T-helper 1 cell treated with Interleukin-12 subunit alpha and Interleukin-12 subunit beta and Interleukin-4 antibody, amounts not matched to agents 30 μg/mL and 1 μg/mL, for 36 hours (primary cell): ENCODE data around the gene TGM3.

Source experiments
- H3K27ac Mint-ChIP-seq: one replicate; pipeline ENCODE4 v1.8.0; 2021; ENCODE audit warnings: mild to moderate bottlenecking, mixed read lengths
- H3K27me3 Mint-ChIP-seq: one replicate; pipeline ENCODE4 v1.8.0; 2021; ENCODE audit warnings: low read depth, mixed read lengths
- H3K36me3 Mint-ChIP-seq: one replicate; pipeline ENCODE4 v1.8.0; 2021; ENCODE audit warnings: low read depth, mixed read lengths
- H3K4me1 Mint-ChIP-seq: one replicate; pipeline ENCODE4 v1.8.0; 2021; ENCODE audit warnings: low read depth, mixed read lengths
- H3K4me3 Mint-ChIP-seq: one replicate; pipeline ENCODE4 v1.8.0; 2021; ENCODE audit warnings: mild to moderate bottlenecking, moderate library complexity, mixed read lengths
- H3K9me3 Mint-ChIP-seq: one replicate; pipeline ENCODE4 v1.8.0; 2021; ENCODE audit warnings: mixed read lengths

TGM3 gene

DNA sequence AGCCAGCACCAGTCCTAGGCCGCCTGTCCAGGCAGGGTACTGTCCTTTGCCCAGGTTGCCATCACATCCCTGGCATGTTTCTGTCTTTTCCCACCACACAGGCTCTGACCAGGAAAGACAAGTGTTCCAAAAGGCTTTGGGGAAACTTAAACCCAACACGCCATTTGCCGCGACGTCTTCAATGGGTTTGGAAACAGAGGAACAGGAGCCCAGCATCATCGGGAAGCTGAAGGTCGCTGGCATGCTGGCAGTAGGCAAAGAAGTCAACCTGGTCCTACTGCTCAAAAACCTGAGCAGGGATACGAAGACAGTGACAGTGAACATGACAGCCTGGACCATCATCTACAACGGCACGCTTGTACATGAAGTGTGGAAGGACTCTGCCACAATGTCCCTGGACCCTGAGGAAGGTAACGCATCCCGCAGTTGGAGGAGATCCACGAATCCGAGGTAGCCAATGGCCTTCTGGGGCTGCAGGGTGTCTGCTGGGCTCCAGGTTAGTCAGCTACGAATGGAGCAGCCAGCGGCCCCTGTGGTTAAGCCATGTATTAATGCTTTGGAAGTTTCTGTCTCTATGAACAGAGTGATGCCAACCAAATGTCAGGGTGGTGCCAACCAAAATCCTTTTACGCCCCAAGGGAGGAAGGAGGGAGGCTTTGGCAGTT, 36.2 kb downstream of the TGM3 start:
- Mint-ChIP-seq H3K4me1 (no peaks in the 10 kb centered on the region), H3K4me3 (no peak overlapping the region), H3K36me3 (no peaks in the 10 kb centered on the region), H3K9me3 (no peaks in the 10 kb centered on the region), H3K27ac (no peak overlapping the region), H3K27me3 (no peaks in the 10 kb centered on the region)

DNA sequence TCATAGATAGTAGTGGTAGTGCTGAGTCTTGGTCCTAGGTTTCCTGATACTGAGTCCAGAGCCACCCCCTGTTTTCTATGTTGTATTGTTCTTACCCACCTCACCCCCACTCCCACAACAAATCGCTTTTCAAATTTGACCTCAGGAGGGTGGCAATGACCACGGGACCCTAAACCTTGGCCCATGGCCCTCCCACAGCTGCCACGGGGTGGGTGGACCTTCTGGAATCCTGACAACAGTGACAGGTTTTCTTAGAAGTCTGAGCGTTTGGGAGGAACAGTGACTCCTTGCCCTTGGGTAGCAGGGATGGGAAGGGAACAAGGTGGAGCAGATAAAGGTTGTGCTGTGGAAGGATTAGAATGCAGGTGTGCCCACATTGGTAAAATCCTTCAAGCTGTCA, 36.9 kb downstream of the TGM3 start:
- Mint-ChIP-seq H3K27ac (no peak overlapping the region), H3K4me1 (no peaks in the 10 kb centered on the region), H3K4me3 (no peak overlapping the region), H3K27me3 (no peaks in the 10 kb centered on the region), H3K9me3 (no peaks in the 10 kb centered on the region), H3K36me3 (no peaks in the 10 kb centered on the region)

DNA sequence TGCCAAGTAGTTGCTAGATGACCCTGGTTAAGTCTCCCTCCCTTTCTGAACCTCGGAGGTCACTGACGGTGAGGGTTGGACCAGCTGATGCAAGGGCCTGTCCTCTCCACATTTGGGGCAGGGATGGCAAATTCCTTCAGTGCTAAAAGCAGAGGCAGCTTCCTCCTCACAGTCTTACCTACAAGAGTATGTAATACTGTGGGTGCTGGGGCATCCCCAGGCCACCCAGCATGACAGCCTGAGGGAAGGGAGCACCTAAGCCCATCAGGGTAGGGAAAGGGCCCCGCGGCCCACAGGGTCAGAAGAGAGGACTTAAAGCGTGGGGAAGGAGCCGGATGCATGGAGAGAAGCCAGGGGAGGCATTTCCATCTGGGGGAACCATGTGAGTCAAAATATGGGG, 38.0 kb downstream of the TGM3 start:
- H3K27me3 Mint-ChIP-seq: no peaks in the 10 kb centered on the region
- H3K4me1 Mint-ChIP-seq: no peaks in the 10 kb centered on the region
- H3K9me3 Mint-ChIP-seq: no peaks in the 10 kb centered on the region
- no peaks in the 10 kb centered on the region for H3K36me3 Mint-ChIP-seq
- H3K4me3 Mint-ChIP-seq: no peak overlapping the region
- H3K27ac Mint-ChIP-seq: no peak overlapping the region

- Mint-ChIP-seq H3K9me3 (no peaks in the 10 kb centered on the region), H3K27me3 (no peaks in the 10 kb centered on the region), H3K27ac (no peak overlapping the region), H3K4me3 (no peak overlapping the region), H3K4me1 (no peaks in the 10 kb centered on the region), H3K36me3 (no peaks in the 10 kb centered on the region)
Observed at GRCh38 chr20:2335096-2335870, 39.5 kb downstream of the TGM3 start.

GRCh38 chr20:2336471-2336870, 40.7 kb downstream of the TGM3 start:
- Mint-ChIP-seq H3K9me3 (no peaks in the 10 kb centered on the region), H3K4me3 (no peak overlapping the region), H3K36me3 (no peaks in the 10 kb centered on the region), H3K4me1 (no peaks in the 10 kb centered on the region), H3K27me3 (no peaks in the 10 kb centered on the region), H3K27ac (no peak overlapping the region)

DNA sequence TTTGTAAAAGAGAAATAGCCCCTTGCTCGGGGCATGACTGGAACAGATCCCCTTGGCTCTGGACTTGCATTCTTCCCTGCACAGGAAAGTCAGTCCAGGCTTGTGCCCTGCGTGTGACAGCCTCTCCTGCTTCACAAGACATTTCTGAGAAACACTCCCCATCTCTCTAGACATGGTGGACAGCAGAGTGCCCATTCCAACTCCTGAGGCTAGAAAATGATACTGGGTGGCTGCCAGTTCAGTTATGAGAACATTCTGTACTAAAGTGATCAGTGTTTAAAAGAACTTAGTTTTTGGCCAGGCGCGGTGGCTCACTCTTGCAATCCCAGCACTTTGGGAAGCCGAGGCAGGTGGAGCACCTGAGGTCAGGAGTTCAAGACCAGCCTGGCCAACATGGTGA, 41.3 kb downstream of the TGM3 start:
- H3K36me3 Mint-ChIP-seq: no peaks in the 10 kb centered on the region
- H3K4me3 Mint-ChIP-seq: no peak overlapping the region
- H3K9me3 Mint-ChIP-seq: no peaks in the 10 kb centered on the region
- H3K4me1 Mint-ChIP-seq: no peaks in the 10 kb centered on the region
- H3K27ac Mint-ChIP-seq: no peak overlapping the region
- H3K27me3 Mint-ChIP-seq: no peaks in the 10 kb centered on the region

- Mint-ChIP-seq H3K27ac (no peak overlapping the region), H3K27me3 (no peaks in the 10 kb centered on the region), H3K36me3 (no peaks in the 10 kb centered on the region), H3K4me3 (no peak overlapping the region), H3K4me1 (no peaks in the 10 kb centered on the region), H3K9me3 (no peaks in the 10 kb centered on the region)
Observed at GRCh38 chr20:2338411-2339066, 42.7 kb downstream of the TGM3 start.

DNA sequence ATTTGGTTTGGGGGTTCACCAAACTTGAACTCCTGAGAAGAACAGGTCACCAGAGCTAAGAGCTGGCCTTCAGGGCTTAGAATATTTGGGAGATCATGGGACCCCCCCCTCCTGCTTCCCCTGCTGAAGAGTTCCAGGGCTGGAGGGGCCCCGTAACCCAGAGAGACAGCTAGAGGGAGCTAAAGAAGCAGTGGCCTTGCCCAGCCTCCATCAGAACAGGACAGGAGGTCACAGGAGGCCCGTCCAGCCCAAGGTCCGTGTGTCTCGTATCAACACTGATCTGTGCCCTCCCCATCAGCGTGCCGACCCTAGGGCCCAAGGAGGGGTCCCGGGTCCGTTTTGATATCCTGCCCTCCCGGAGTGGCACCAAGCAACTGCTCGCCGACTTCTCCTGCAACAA, 44.3 kb downstream of the TGM3 start:
- H3K9me3 Mint-ChIP-seq: no peaks in the 10 kb centered on the region
- H3K36me3 Mint-ChIP-seq: no peaks in the 10 kb centered on the region
- no peak overlapping the region for H3K27ac Mint-ChIP-seq
- no peaks in the 10 kb centered on the region for H3K4me1 Mint-ChIP-seq
- no peaks in the 10 kb centered on the region for H3K27me3 Mint-ChIP-seq
- H3K4me3 Mint-ChIP-seq: no peak overlapping the region

GRCh38 chr20:2340823-2341222, 45.0 kb downstream of the TGM3 start:
- Mint-ChIP-seq H3K27ac (no peak overlapping the region), H3K4me1 (no peaks in the 10 kb centered on the region), H3K4me3 (no peak overlapping the region), H3K36me3 (no peaks in the 10 kb centered on the region), H3K9me3 (no peaks in the 10 kb centered on the region), H3K27me3 (no peaks in the 10 kb centered on the region)

DNA sequence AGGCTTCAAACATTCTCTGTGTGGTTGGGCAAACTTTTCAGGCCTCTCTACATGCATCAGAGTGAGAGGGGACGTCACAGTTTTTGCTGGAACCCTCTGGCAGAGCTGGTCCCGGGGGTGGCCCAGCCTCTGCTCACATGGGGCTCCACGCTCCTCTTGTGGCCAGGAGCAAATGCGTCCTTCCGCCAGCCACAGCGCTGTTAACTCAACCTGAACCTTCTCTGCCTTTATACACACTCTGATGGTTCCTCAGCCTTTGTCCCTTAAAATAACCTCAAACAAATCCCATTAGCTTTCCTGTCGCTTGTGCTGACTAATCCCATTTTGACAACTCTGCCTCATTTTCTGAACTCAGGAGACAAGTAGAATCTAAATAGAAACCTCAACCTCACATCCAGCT, 45.5 kb downstream of the TGM3 start:
- no peaks in the 10 kb centered on the region for H3K27me3 Mint-ChIP-seq
- H3K36me3 Mint-ChIP-seq: no peaks in the 10 kb centered on the region
- H3K4me1 Mint-ChIP-seq: no peaks in the 10 kb centered on the region
- no peaks in the 10 kb centered on the region for H3K9me3 Mint-ChIP-seq
- no peak overlapping the region for H3K4me3 Mint-ChIP-seq
- no peak overlapping the region for H3K27ac Mint-ChIP-seq

- H3K4me1 Mint-ChIP-seq: no peaks in the 10 kb centered on the region
- no peak overlapping the region for H3K4me3 Mint-ChIP-seq
- no peaks in the 10 kb centered on the region for H3K9me3 Mint-ChIP-seq
- H3K27ac Mint-ChIP-seq: no peak overlapping the region
- H3K27me3 Mint-ChIP-seq: no peaks in the 10 kb centered on the region
- no peaks in the 10 kb centered on the region for H3K36me3 Mint-ChIP-seq
Observed at GRCh38 chr20:2342243-2342642, 46.4 kb downstream of the TGM3 start.

DNA sequence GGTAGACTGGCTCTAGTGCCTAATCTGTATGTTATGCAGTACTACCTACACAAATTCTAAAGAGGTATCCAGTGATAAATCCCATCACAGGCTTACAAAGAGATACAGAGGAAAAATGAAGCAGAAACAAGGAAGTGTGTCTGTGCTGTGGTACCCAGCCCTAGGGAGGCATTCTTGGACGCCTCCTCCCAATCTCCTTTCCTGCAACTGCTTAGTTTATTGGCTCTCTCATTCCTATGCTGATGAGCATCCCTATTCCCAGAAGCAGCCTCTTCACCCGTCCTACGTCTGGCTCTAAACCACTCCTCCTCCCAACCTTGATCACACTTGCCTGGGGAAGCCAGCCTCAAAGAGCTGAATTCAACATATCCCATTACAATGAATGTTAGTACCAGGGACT, 50.4 kb downstream of the TGM3 start:
- no peaks in the 10 kb centered on the region for H3K36me3 Mint-ChIP-seq
- no peaks in the 10 kb centered on the region for H3K9me3 Mint-ChIP-seq
- no peaks in the 10 kb centered on the region for H3K4me1 Mint-ChIP-seq
- H3K27me3 Mint-ChIP-seq: peaks cover 21% of the 10 kb centered on the region
- H3K27ac Mint-ChIP-seq: no peak overlapping the region
- no peak overlapping the region for H3K4me3 Mint-ChIP-seq

DNA sequence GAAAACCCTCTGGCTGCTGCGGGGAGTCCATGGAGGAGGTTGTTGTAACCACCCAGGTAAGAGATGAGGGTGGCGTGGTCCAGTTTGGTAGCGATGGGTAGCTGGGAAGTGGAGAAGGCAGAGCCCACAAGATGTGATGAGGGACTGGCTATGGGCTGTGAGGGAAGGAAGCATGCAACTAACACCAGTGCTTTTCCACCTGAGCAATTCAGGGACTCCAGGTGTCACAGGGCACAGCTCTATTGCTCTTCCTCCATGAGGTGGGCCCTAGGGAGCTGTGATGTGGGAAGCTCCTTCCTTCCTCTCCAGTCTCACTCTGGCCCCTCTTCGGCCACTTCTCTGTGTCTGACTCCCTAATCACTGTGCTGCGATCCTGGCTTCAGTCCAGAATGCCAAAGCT, 52.5 kb downstream of the TGM3 start:
- H3K36me3 Mint-ChIP-seq: no peaks in the 10 kb centered on the region
- H3K27ac Mint-ChIP-seq: no peak overlapping the region
- no peaks in the 10 kb centered on the region for H3K4me1 Mint-ChIP-seq

DNA sequence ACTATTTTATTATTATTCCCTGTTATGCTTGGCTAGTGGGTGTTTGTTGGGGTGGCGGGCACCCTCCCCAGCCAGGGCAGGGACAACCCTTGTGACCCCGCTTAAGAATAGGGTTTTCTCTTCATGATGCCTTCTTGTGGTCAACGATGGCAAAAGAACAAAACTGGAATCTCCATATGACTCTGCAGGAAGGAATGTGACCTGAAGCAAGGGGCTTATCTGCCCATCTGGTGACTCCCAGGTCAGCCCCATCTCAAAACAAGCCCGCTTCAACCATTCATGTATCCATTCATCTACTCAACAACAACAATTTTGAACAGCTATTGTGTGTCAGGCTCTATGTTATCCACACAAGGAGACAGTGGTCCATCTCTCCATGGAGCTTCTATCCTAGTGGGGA, 54.0 kb downstream of the TGM3 start:
- no peak overlapping the region for H3K4me3 Mint-ChIP-seq
- H3K4me1 Mint-ChIP-seq: no peaks in the 10 kb centered on the region
- H3K9me3 Mint-ChIP-seq: no peaks in the 10 kb centered on the region
- H3K36me3 Mint-ChIP-seq: no peaks in the 10 kb centered on the region
- H3K27ac Mint-ChIP-seq: no peak overlapping the region
- H3K27me3 Mint-ChIP-seq: peaks cover 37% of the 10 kb centered on the region

More for the DNA sequence above, 52.5 kb downstream of the TGM3 start:
- no peaks in the 10 kb centered on the region for H3K9me3 Mint-ChIP-seq
- H3K27me3 Mint-ChIP-seq: peaks cover 25% of the 10 kb centered on the region
- no peak overlapping the region for H3K4me3 Mint-ChIP-seq

- H3K27ac Mint-ChIP-seq: no peak overlapping the region
- no peaks in the 10 kb centered on the region for H3K36me3 Mint-ChIP-seq
- H3K4me1 Mint-ChIP-seq: no peaks in the 10 kb centered on the region
- no peak overlapping the region for H3K4me3 Mint-ChIP-seq
- peaks cover 45% of the 10 kb centered on the region for H3K27me3 Mint-ChIP-seq
- no peaks in the 10 kb centered on the region for H3K9me3 Mint-ChIP-seq
Observed at GRCh38 chr20:2350606-2351005, 54.8 kb downstream of the TGM3 start.
